A549 (cell line): ENCODE results near the gene SSBP3. TPM values are rescaled to one million over a fixed set of nuclear protein-coding genes. Genes with fewer than 3 reads are reported as not detected.

Experiments used
- ATAC-seq, 2 experiments: fragments of 200-7000 bp in 1 of 2; fragments of >200 bp in 1 of 2; cut with Nextera tagmentation in 1 of 2; cut with Tn5 transposase in 1 of 2; 3 replicates each; pipeline versions ENCODE4 v1.8.0 to v1.9.1; 2018 to 2020; ENCODE audit warnings: mild to moderate bottlenecking in 1 of 2, moderate library complexity in 1 of 2
- CTCF ChIA-PET: fragments of 300-600 bp; sonication (Branson Sonifier 250); formaldehyde crosslinking; extraction: SDS; loops from one replicate; lab custom pipeline; 2021; ENCODE audit warnings: antibody characterized with exemption, inconsistent platforms; lab: Yijun Ruan, JAX
- POLR2A ChIA-PET: fragments of 350-600 bp; formaldehyde crosslinking; extraction: SDS; loops from one replicate; lab custom pipeline; 2021; ENCODE audit warnings: antibody characterized with exemption, inconsistent platforms; lab: Yijun Ruan, JAX
- DNase-seq, 2 experiments: peaks; one replicate each; pipeline versions ENCODE4 v3.0.0 to v3.0.0-alpha.2; 2011 to 2016; ENCODE audit warnings: low read depth in 1 of 2, low spot score in 1 of 2
- FAIRE-seq: peaks from 2 replicates; lab custom pipeline; 2011; peaks lifted over from hg19 to GRCh38; lab: Jason Lieb, UNC
- H3K27ac ChIP-seq, 2 experiments: fragments of >200 bp; sonication (Bioruptor Twin); formaldehyde crosslinking; 3 replicates each; pipeline ENCODE4 v1.5.1; 2016 to 2017
- H3K4me1 ChIP-seq: fragments of >200 bp; sonication (Bioruptor Twin); formaldehyde crosslinking; 3 replicates; pipeline ENCODE4 v1.6.1; 2016
- H3K4me2 ChIP-seq: fragments of >200 bp; sonication (Bioruptor Twin); formaldehyde crosslinking; 3 replicates; pipeline ENCODE4 v1.6.1; 2016
- H3K4me3 ChIP-seq: fragments of >200 bp; sonication (Bioruptor Twin); formaldehyde crosslinking; 3 replicates; pipeline ENCODE4 v1.5.1; 2016
- H3K9me3 ChIP-seq: fragments of >200 bp; sonication (Bioruptor Twin); formaldehyde crosslinking; 3 replicates; pipeline ENCODE4 v1.6.1; 2016
- BHLHE40 ChIP-seq: IDR thresholded peaks from 2 replicates; pipeline ENCODE4 v1.6.1; 2012; ENCODE audit warnings: low read depth, low read length, inconsistent platforms
- CBX8 ChIP-seq: fragments of 200-600 bp; sonication (generic); IDR thresholded peaks from 2 replicates; pipeline ENCODE4 v1.6.1; 2016
- EHF ChIP-seq: fragments of 250-450 bp; sonication (Bioruptor Pico); IDR thresholded peaks from 2 replicates; pipeline ENCODE4 v1.5.0; 2020; ENCODE audit warnings: mild to moderate bottlenecking
- EHMT2 ChIP-seq: fragments of 200-600 bp; sonication (generic); IDR thresholded peaks from 2 replicates; pipeline ENCODE4 v1.6.1; 2016; ENCODE audit warnings: antibody characterized with exemption, low read depth, mild to moderate bottlenecking, moderate library complexity
- ESRRA ChIP-seq: fragments of 150-350 bp; IDR thresholded peaks from 2 replicates; pipeline ENCODE4 v1.6.1; 2014; ENCODE audit warnings: mild to moderate bottlenecking, low read length, borderline replicate concordance
- FOSL2 ChIP-seq, 2 experiments: fragments of 450-650 bp in 1 of 2; fragments of >200 bp in 1 of 2; sonication (Bioruptor Twin) in 1 of 2; formaldehyde crosslinking; IDR thresholded peaks; 2 replicates each; pipeline versions ENCODE4 v1.5.0 to v1.6.1; 2016 to 2020; ENCODE audit warnings: mild to moderate bottlenecking in 1 of 2, moderate library complexity in 1 of 2
- FOXS1 ChIP-seq: fragments of 250-450 bp; sonication (Bioruptor Pico); IDR thresholded peaks from 2 replicates; pipeline ENCODE4 v1.5.0; 2020; ENCODE audit warnings: mild to moderate bottlenecking, moderate library complexity
- HDAC2 ChIP-seq: fragments of 200-600 bp; sonication (generic); IDR thresholded peaks from 2 replicates; pipeline ENCODE4 v1.6.1; 2016
- HEYL ChIP-seq: fragments of 250-450 bp; sonication (Bioruptor Pico); IDR thresholded peaks from 2 replicates; pipeline ENCODE4 v1.8.0; 2021; ENCODE audit warnings: mild to moderate bottlenecking, moderate library complexity
- JUN ChIP-seq, 2 experiments: fragments of >200 bp; sonication (Bioruptor Twin); formaldehyde crosslinking; IDR thresholded peaks; 2 replicates in 1 of 2; 3 replicates in 1 of 2; pipeline ENCODE4 v1.6.1; 2016 to 2017
- JUNB ChIP-seq: fragments of >200 bp; sonication (Bioruptor Twin); formaldehyde crosslinking; IDR thresholded peaks from 2 replicates; pipeline ENCODE4 v1.6.1; 2016
- KDM5A ChIP-seq: fragments of 200-600 bp; sonication (generic); IDR thresholded peaks from 2 replicates; pipeline ENCODE4 v1.6.1; 2016; ENCODE audit warnings: antibody characterized with exemption, mild to moderate bottlenecking
- MAZ ChIP-seq: fragments of 150-350 bp; IDR thresholded peaks from 2 replicates; pipeline ENCODE4 v1.6.1; 2014; ENCODE audit warnings: antibody characterized with exemption, low read depth, low read length, borderline replicate concordance
- NFE2L2 ChIP-seq: fragments of 150-350 bp; conservative IDR thresholded peaks from 2 replicates; pipeline ENCODE4 v1.6.1; 2014; ENCODE audit warnings: low read length
- POLR2AphosphoS2 ChIP-seq: conservative IDR thresholded peaks from 2 replicates; pipeline ENCODE4 v1.6.1; 2012; ENCODE audit warnings: low read length, improper control_type of control experiment, inconsistent platforms
- RCOR1 ChIP-seq: fragments of 150-350 bp; IDR thresholded peaks from 2 replicates; pipeline ENCODE4 v1.6.1; 2014; ENCODE audit warnings: antibody characterized with exemption, low read length, low read depth
- RFX5 ChIP-seq: fragments of 450-650 bp; IDR thresholded peaks from 2 replicates; pipeline ENCODE4 v1.7.1; 2014; ENCODE audit warnings: antibody characterized with exemption, mild to moderate bottlenecking, moderate library complexity
- SMC3 ChIP-seq: fragments of >200 bp; sonication (Bioruptor Twin); formaldehyde crosslinking; IDR thresholded peaks from 3 replicates; pipeline ENCODE4 v1.6.1; 2018; ENCODE audit warnings: inconsistent platforms
- SREBF2 ChIP-seq: fragments of 450-650 bp; IDR thresholded peaks from 2 replicates; pipeline ENCODE4 v1.6.1; 2014; ENCODE audit warnings: mild to moderate bottlenecking, moderate library complexity
- TP53 ChIP-seq: fragments of 250-450 bp; sonication (Bioruptor Pico); IDR thresholded peaks from 2 replicates; pipeline ENCODE4 v1.5.0; 2021; ENCODE audit warnings: mild to moderate bottlenecking, moderate library complexity
- ZNF302 ChIP-seq: fragments of 250-450 bp; sonication (Bioruptor Pico); IDR thresholded peaks from 2 replicates; pipeline ENCODE4 v1.9.0; 2021; ENCODE audit warnings: inconsistent platforms, mild to moderate bottlenecking, moderate library complexity
- WGBS: methylation state at CpG from one replicate; pipeline ENCODE4 v1.1.6; 2017; ENCODE audit errors: missing lambda C conversion rate; 5-methylcytosine and 5-hydroxymethylcytosine counted together
- polyA plus RNA-seq, 4 experiments: library from polyadenylated mRNA; depleted of rRNA in 3 of 4; stranded (reverse); fragments of >200 nt; fragmentation: RNase III in 1 of 4; extraction: RNeasy Plus Mini Kit Qiagen cat#74134 plus additional on column Dnase treatment in 1 of 4; gene quantifications; 2 replicates in 3 of 4; 3 replicates in 1 of 4; pipeline ENCODE4 v1.2.3, GENCODE V29; 2011 to 2017
- TF ChIP-seq, protein P1 (sequence below): fragments of >200 bp; sonication (Bioruptor Twin); formaldehyde crosslinking; IDR thresholded peaks from 3 replicates; pipeline ENCODE4 v1.6.1; 2016
- TF ChIP-seq, protein P2 (sequence below): fragments of 150-350 bp; IDR thresholded peaks from 2 replicates; pipeline ENCODE4 v1.6.1; 2014; ENCODE audit warnings: low read depth, mild to moderate bottlenecking, low read length
- TF ChIP-seq, protein P3 (sequence below): fragments of >200 bp; sonication (Bioruptor Twin); formaldehyde crosslinking; IDR thresholded peaks from 3 replicates; pipeline ENCODE4 v1.5.1; 2016
- TF ChIP-seq, protein P4 (sequence below): fragments of >200 bp; sonication (Bioruptor Twin); formaldehyde crosslinking; IDR thresholded peaks from 2 replicates; pipeline ENCODE4 v1.6.1; 2016

The SSBP3 gene
- polyA plus RNA-seq, 2 of the 4 experiments (the other 2 are of a cell fraction): 7.2 to 9.1 TPM

DNA sequence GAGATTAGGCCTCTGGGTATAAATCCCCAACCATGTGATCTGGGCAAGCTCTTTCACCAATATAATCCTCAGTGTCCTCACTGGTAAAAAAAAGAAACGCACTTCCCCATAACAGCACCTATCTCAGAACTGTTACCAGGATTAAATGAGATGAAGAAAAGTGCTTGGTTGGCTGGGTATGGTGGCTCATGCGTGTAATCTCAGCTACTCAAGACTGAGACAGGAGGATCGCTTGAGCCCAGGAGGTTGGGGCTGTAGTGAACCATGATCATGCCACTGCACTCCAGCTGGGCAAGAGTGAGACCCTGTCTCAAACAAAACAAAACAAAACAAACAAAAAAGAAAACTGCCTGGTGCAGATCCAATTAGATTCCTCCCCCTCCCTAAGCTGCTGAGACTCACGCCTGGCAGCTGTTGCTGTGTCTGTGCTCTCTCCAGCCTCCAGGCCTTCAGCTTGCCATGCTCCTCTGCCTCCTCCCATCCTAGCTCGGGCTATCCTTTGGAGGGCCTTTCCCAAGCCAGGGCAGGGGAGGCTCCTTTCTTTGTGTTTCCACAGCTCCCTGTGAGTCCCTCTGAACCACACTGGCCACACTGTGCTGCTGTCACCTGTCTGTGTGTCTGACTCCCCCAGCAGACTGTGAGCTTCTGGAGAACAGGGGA is 225.4 kb downstream of the SSBP3 start:
- ChIA-PET CTCF (interaction anchor here (0.6 to 1.6 kb wide), 2 partner anchors 10 to 305 kb away, joined by 5 to 6 read pairs; no protein-coding TSS in a partner anchor), POLR2A (no interaction called here)
- WGBS: 92% methylated on average over 4 of the region's 5 CpGs
- TF ChIP-seq HEYL (CRISPR knock-in tag) (no peak), NFE2L2 (no peak), RCOR1 (no peak), ZNF302 (no peak), CBX8 (no peak), FOSL2 (IDR thresholded peaks at IDR 0.05) (no peak), FOSL2 (CRISPR knock-in tag; IDR thresholded peaks at IDR 0.05) (no peak), TP53 (CRISPR knock-in tag) (no peak), JUNB (no peak), KDM5A (no peak), BHLHE40 (no peak)
- TF ChIP-seq, protein P1, sequence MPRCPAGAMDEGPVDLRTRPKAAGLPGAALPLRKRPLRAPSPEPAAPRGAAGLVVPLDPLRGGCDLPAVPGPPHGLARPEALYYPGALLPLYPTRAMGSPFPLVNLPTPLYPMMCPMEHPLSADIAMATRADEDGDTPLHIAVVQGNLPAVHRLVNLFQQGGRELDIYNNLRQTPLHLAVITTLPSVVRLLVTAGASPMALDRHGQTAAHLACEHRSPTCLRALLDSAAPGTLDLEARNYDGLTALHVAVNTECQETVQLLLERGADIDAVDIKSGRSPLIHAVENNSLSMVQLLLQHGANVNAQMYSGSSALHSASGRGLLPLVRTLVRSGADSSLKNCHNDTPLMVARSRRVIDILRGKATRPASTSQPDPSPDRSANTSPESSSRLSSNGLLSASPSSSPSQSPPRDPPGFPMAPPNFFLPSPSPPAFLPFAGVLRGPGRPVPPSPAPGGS: no peak
- no peaks in the 10 kb centered on the region for H3K9me3 ChIP-seq
- DNase-seq (no peak), FAIRE-seq (no peak), ATAC-seq (no peak)
- no peak overlapping the region for H3K4me2 ChIP-seq
- H3K4me1 ChIP-seq: no peaks in the 10 kb centered on the region
- no peak overlapping the region for H3K27ac ChIP-seq
- H3K4me3 ChIP-seq: no peak overlapping the region

DNA sequence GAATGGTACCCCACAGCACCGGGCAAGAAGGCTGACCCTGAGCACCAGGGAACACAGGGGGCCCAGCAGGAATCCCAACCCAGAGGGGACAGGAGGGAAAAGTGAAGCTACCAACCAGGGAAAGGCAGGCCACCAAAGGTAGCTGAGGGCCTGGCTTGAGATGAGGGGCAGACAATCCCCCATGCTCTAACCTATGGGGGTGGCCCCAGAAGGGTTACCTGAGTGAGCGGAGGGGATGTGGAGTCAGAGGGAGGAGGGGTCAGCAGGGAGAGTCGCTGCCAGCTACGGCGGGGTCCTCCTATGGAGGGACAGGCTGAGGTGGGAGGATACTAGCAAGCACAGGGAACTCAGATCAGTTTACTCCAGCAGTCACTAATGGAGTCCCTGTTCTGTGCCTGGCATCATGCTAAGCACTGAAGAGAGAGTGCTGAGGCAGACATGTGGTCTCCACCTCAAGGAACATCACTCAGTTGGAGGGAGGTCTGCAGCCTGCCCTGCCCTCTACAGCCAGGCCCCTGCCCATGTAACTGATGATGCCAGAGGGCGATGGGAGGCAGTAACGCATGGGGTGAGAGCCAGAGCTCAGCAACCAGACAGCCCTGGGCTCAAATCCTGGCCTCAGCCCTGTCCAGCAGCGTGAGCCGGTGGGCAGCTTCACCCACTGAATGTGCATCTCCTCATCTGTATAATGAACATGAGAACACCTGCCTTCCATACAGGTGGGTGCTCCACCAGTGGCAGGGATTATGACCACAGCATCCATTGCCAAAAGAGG is 227.7 kb downstream of the SSBP3 start:
- CTCF ChIA-PET: interaction anchor here (0.6 kb wide), 1 partner anchor 310 kb away, joined by 3 read pairs; no protein-coding TSS in a partner anchor

More for the DNA sequence above, 227.7 kb downstream of the SSBP3 start:
- no peak overlapping the region for H3K4me3 ChIP-seq
- FAIRE-seq: no peak
- ATAC-seq: no peak
- no peak overlapping the region for H3K27ac ChIP-seq
- POLR2A ChIA-PET: no interaction called here
- H3K4me1 ChIP-seq: no peaks in the 10 kb centered on the region
- 63% methylated on average over 6 of the region's 9 CpGs for WGBS
- H3K9me3 ChIP-seq: no peaks in the 10 kb centered on the region
- TF ChIP-seq ESRRA (no peak), FOXS1 (CRISPR knock-in tag) (no peak), BHLHE40 (no peak), CBX8 (no peak), EHMT2 (no peak), EHF (no peak), RFX5 (no peak), KDM5A (no peak), MAZ (no peak), POLR2AphosphoS2 (no peak), ZNF302 (no peak), SMC3 (no peak), JUN (IDR thresholded peaks at IDR 0.05) (no peak), HDAC2 (no peak), FOSL2 (IDR thresholded peaks at IDR 0.05) (no peak), FOSL2 (CRISPR knock-in tag; IDR thresholded peaks at IDR 0.05) (no peak), SREBF2 (no peak)
- TF ChIP-seq, protein P2, sequence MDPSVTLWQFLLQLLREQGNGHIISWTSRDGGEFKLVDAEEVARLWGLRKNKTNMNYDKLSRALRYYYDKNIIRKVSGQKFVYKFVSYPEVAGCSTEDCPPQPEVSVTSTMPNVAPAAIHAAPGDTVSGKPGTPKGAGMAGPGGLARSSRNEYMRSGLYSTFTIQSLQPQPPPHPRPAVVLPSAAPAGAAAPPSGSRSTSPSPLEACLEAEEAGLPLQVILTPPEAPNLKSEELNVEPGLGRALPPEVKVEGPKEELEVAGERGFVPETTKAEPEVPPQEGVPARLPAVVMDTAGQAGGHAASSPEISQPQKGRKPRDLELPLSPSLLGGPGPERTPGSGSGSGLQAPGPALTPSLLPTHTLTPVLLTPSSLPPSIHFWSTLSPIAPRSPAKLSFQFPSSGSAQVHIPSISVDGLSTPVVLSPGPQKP: no peak
- TF ChIP-seq, protein P3, sequence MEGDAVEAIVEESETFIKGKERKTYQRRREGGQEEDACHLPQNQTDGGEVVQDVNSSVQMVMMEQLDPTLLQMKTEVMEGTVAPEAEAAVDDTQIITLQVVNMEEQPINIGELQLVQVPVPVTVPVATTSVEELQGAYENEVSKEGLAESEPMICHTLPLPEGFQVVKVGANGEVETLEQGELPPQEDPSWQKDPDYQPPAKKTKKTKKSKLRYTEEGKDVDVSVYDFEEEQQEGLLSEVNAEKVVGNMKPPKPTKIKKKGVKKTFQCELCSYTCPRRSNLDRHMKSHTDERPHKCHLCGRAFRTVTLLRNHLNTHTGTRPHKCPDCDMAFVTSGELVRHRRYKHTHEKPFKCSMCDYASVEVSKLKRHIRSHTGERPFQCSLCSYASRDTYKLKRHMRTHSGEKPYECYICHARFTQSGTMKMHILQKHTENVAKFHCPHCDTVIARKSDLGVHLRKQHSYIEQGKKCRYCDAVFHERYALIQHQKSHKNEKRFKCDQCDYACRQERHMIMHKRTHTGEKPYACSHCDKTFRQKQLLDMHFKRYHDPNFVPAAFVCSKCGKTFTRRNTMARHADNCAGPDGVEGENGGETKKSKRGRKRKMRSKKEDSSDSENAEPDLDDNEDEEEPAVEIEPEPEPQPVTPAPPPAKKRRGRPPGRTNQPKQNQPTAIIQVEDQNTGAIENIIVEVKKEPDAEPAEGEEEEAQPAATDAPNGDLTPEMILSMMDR: no peak
- TF ChIP-seq, protein P1: no peak
- TF ChIP-seq, protein P4, sequence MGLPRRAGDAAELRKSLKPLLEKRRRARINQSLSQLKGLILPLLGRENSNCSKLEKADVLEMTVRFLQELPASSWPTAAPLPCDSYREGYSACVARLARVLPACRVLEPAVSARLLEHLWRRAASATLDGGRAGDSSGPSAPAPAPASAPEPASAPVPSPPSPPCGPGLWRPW: no peak
- no peak for DNase-seq
- H3K4me2 ChIP-seq: no peak overlapping the region
